ENCODE measurements around the gene CLCN4. TPM values are rescaled to one million over a fixed set of nuclear protein-coding genes. Genes with fewer than 3 reads are reported as not detected.

The CLCN4 gene
- total and polyA plus RNA-seq, 12 donors = 1.2 to 13.9 (median 4.1) TPM

DNA sequence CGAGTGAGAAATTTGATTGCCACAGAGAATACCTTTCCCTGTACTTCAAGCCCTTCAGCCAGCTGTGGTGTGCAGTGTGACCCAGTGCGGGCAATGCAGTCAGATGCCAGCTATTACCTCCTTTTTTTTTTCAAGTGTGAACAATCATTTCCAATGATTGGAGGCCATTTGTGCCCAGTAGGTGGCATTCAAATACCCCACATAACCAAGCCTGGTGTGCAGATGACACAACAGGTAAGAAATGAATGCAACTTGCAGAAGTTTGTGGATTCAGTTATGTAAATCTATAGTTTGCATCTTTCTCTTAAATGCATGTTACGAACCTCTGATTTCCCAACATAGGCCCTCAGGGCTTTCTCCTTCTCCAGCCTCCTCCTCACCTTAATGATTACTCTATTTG lies 98.0 kb downstream of the CLCN4 start:
- DNase-seq = no peak
- H3K9me3 ChIP-seq (replicated peaks in 1 of 3) = no peaks in the 10 kb centered on the region
- no peaks in the 10 kb centered on the region for H3K27me3 ChIP-seq
- H3K27ac ChIP-seq = no peak overlapping the region
- no peaks in the 10 kb centered on the region for H3K4me1 ChIP-seq (replicated peaks in 1 of 2)
- H3K4me3 ChIP-seq = no peak overlapping the region
- no peaks in the 10 kb centered on the region for H3K36me3 ChIP-seq (replicated peaks in 1 of 2)
- TF ChIP-seq, protein P1, sequence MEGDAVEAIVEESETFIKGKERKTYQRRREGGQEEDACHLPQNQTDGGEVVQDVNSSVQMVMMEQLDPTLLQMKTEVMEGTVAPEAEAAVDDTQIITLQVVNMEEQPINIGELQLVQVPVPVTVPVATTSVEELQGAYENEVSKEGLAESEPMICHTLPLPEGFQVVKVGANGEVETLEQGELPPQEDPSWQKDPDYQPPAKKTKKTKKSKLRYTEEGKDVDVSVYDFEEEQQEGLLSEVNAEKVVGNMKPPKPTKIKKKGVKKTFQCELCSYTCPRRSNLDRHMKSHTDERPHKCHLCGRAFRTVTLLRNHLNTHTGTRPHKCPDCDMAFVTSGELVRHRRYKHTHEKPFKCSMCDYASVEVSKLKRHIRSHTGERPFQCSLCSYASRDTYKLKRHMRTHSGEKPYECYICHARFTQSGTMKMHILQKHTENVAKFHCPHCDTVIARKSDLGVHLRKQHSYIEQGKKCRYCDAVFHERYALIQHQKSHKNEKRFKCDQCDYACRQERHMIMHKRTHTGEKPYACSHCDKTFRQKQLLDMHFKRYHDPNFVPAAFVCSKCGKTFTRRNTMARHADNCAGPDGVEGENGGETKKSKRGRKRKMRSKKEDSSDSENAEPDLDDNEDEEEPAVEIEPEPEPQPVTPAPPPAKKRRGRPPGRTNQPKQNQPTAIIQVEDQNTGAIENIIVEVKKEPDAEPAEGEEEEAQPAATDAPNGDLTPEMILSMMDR (IDR thresholded peaks at IDR 0.05) = peak in 2 of 6 experiments; percentile 10 to 13
- no peak for TF ChIP-seq POLR2A (IDR thresholded peaks at IDR 0.05)
- 79 to 100% (median 83%) methylated on average over 1 to 3 of the region's 3 CpGs for WGBS, 4 donors
- intact Hi-C loops (cut with DNase I) = no loop called here

DNA sequence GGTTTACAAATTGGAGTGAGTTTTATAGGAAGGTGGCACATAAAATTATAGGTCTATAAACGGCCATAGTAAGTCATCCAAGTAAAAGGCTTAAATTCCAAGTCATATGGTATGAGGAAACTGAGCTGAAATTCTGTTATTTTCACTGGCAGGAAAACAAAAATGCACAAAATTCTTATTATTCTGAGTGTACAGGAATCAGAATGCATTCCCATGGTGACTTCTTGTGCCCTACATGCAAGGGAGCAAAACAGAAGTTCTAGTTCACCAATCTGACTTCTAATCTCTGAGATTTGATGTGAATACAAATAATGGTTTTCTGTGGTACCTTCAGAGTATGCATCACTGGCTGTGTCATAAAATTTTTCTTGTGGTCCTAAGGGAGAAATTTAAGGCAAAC lies 102.9 kb downstream of the CLCN4 start:
- H3K4me3 ChIP-seq = no peak overlapping the region
- TF ChIP-seq, protein P1 (IDR thresholded peaks at IDR 0.05) = no peak
- H3K27me3 ChIP-seq = no peaks in the 10 kb centered on the region
- no peak overlapping the region for H3K27ac ChIP-seq
- DNase-seq = no peak
- intact Hi-C loops (cut with DNase I) = no loop called here
- no peaks in the 10 kb centered on the region for H3K36me3 ChIP-seq (replicated peaks in 1 of 2)
- no peaks in the 10 kb centered on the region for H3K9me3 ChIP-seq (replicated peaks in 1 of 3)
- WGBS, 4 donors = 29 to 54% (median 31%) methylated on average over 1 of the region's 1 CpG
- no peaks in the 10 kb centered on the region for H3K4me1 ChIP-seq (replicated peaks in 1 of 2)

DNA sequence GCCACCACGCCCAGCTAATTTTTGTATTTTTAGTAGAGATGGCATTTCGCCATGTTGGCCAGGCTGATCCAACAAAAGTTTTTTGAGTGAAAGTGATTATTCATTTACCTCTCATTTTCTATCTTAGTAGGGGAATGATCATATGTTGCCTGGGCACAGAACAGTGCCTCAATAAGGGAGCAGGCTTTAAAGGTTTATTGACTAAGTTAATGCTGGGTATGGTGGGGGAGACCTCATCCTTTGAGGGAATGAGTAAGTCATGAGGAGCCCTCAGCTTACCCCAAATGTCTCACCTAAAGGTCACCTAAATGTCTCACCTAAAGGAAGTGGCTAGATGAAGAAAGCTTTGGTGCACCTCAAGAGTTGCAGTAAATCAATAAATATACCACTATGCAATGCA lies 109.0 kb downstream of the CLCN4 start:
- Histone ChIP-seq H3K27me3 (peaks cover 3% of the 10 kb centered on the region), H3K4me1 (replicated peaks in 1 of 2) (no peaks in the 10 kb centered on the region), H3K27ac (no peak overlapping the region), H3K36me3 (replicated peaks in 1 of 2) (no peaks in the 10 kb centered on the region), H3K4me3 (no peak overlapping the region), H3K9me3 (replicated peaks in 1 of 3) (no peaks in the 10 kb centered on the region)
- DNase-seq = no peak
- intact Hi-C loops (cut with DNase I) = no loop called here
- no peak for TF ChIP-seq POLR2A (IDR thresholded peaks at IDR 0.05)
- TF ChIP-seq, protein P1 (IDR thresholded peaks at IDR 0.05) = no peak
- WGBS, 4 donors = 65 to 92% (median 84%) methylated on average over 2 of the region's 2 CpGs; no CpG with 5 or more reads in 1 of the 4 donors

DNA sequence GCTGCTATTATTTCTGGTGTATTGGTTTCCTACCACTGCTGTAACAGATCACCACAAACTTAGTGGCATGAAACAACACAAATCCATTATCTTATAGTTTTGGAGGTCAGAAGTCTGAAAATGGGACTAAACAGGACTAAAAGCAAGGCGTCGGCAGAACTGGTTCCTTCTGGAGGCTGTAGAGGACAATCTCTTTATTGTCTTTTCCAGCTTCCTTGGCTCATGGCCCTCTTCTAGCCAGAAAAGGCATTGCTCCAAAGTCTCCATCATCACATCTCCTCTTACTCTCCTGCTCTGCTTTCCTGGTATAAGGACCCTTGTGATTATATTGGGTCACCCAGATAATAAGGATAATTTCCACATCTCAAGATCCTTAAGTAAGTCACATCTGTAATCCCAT lies 121.9 kb downstream of the CLCN4 start:
- no peak overlapping the region for H3K4me3 ChIP-seq
- no peak for TF ChIP-seq POLR2A (IDR thresholded peaks at IDR 0.05)
- TF ChIP-seq, protein P1 (IDR thresholded peaks at IDR 0.05) = no peak
- no peaks in the 10 kb centered on the region for H3K4me1 ChIP-seq (replicated peaks in 1 of 2)
- no peaks in the 10 kb centered on the region for H3K27me3 ChIP-seq
- H3K9me3 ChIP-seq (replicated peaks in 1 of 3) = no peaks in the 10 kb centered on the region
- no peak overlapping the region for H3K27ac ChIP-seq
- H3K36me3 ChIP-seq (replicated peaks in 1 of 2) = no peaks in the 10 kb centered on the region
- WGBS, 4 donors = 88 to 100% (median 95%) methylated on average over 2 of the region's 2 CpGs
- no peak for DNase-seq
- intact Hi-C loops (cut with DNase I) = no loop called here

Data from adrenal gland (tissue), 12 donors.